ENCODE data around the gene RBPJ. TPM values are rescaled to one million over a fixed set of nuclear protein-coding genes. Genes with fewer than 3 reads are reported as not detected.
A peak's percentile ranks its signal among the peaks of the same experiment; 100 is the strongest.

RBPJ gene
- total RNA-seq, 2 donors from 2014 or later: 71.1 to 78.0 TPM

DNA sequence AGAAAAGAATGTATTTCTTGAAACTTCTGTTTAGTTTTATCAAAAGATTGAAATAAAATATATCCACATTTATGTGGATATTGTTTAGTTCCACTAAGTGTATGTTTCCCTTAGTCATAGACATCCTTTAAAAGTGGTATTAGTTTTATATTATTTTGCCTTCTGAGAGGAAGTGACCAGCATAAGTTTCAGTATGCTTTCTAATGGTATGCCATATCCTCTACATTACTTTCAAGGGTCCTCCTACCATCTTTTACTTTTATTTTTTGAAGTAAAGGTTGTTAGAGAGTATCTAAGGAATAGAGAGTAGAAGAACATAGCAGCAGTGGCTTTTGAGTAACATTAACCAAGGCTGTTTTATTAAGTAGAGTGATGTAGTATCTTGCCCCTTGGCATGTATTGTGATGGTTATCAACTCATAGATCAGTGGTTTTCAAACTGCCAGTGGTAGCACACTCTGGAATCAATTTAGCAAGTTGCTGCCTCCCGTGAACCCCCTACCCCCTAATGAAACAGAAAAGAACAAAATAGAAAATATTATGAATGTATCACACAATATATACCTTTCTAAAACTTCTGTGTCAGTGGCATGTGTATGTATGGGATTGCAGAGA, 44.8 kb downstream of the RBPJ start:
- Histone ChIP-seq H3K4me3 (ENCODE audit: low read length) (no peak overlapping the region), H3K4me1 (ENCODE audit: control insufficient read depth, insufficient read depth, low read length) (peaks cover 11% of the 10 kb centered on the region), H3K9me3 (ENCODE audit: control insufficient read depth, low read length) (no peaks in the 10 kb centered on the region), H3K9ac (ENCODE audit: extremely low read depth, low read length, poor library complexity, severe bottlenecking) (no peak overlapping the region), H3K27ac (ENCODE audit: low read depth, low read length) (no peak overlapping the region), H3K27me3 (ENCODE audit: control insufficient read depth, insufficient read depth, low read length, poor library complexity, severe bottlenecking) (no peaks in the 10 kb centered on the region), H3K36me3 (ENCODE audit: control insufficient read depth, insufficient read depth, low read length) (no peaks in the 10 kb centered on the region)
- no peaks in the 10 kb centered on the region for H3K9me3 Mint-ChIP-seq
- no CpG with 5 or more reads among the region's 1 CpG for WGBS, 2 experiments (ENCODE audit: insufficient coverage in 1 of 2, insufficient read length in 1 of 2)
- no peak overlapping the region for H3K4me3 Mint-ChIP-seq
- peaks cover 2% of the 10 kb centered on the region for H3K36me3 Mint-ChIP-seq (ENCODE audit: low read depth)
- no peak overlapping the region for H3K27ac Mint-ChIP-seq
- no peaks in the 10 kb centered on the region for H3K27me3 Mint-ChIP-seq (ENCODE audit: insufficient read depth)
- TF ChIP-seq, protein P1, sequence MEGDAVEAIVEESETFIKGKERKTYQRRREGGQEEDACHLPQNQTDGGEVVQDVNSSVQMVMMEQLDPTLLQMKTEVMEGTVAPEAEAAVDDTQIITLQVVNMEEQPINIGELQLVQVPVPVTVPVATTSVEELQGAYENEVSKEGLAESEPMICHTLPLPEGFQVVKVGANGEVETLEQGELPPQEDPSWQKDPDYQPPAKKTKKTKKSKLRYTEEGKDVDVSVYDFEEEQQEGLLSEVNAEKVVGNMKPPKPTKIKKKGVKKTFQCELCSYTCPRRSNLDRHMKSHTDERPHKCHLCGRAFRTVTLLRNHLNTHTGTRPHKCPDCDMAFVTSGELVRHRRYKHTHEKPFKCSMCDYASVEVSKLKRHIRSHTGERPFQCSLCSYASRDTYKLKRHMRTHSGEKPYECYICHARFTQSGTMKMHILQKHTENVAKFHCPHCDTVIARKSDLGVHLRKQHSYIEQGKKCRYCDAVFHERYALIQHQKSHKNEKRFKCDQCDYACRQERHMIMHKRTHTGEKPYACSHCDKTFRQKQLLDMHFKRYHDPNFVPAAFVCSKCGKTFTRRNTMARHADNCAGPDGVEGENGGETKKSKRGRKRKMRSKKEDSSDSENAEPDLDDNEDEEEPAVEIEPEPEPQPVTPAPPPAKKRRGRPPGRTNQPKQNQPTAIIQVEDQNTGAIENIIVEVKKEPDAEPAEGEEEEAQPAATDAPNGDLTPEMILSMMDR (conservative IDR thresholded peaks at IDR 0.05): no peak
- peaks cover 30% of the 10 kb centered on the region for H3K4me1 Mint-ChIP-seq
- no peak for DNase-seq

DNA sequence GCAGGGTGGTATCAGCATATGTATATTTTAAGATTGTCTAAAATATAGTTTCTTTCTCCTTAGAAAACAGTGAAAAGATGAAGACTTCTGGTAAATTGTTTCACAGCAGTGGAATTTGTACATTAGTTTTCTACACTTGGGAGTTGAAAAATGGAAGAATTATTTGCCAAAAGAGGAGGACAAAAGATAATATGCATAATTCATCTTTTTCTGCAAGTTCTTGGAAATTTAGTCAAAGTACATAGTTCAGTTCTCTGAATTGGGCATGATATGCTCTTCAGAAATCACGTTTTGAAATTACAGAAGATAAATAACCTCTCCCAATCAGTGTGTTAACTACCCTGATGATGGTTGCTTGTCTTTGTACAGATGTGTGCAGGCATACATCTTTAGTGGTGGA, 47.0 kb downstream of the RBPJ start:
- no peak overlapping the region for H3K27ac Mint-ChIP-seq
- no peak overlapping the region for H3K27ac ChIP-seq (ENCODE audit: low read depth, low read length)
- WGBS, 2 experiments (ENCODE audit: insufficient coverage in 1 of 2, insufficient read length in 1 of 2): 85% methylated on average over 1 of the region's 1 CpG; no CpG with 5 or more reads in 1 of the 2 experiments
- TF ChIP-seq, protein P1 (conservative IDR thresholded peaks at IDR 0.05): no peak
- H3K36me3 ChIP-seq (ENCODE audit: control insufficient read depth, insufficient read depth, low read length): no peaks in the 10 kb centered on the region
- no peak overlapping the region for H3K9ac ChIP-seq (ENCODE audit: extremely low read depth, low read length, poor library complexity, severe bottlenecking)
- H3K4me3 ChIP-seq (ENCODE audit: low read length): no peak overlapping the region
- no peaks in the 10 kb centered on the region for H3K9me3 ChIP-seq (ENCODE audit: control insufficient read depth, low read length)
- H3K9me3 Mint-ChIP-seq: no peaks in the 10 kb centered on the region
- H3K4me3 Mint-ChIP-seq: no peak overlapping the region
- H3K4me1 ChIP-seq (ENCODE audit: control insufficient read depth, insufficient read depth, low read length): peaks cover 19% of the 10 kb centered on the region
- no peaks in the 10 kb centered on the region for H3K27me3 ChIP-seq (ENCODE audit: control insufficient read depth, insufficient read depth, low read length, poor library complexity, severe bottlenecking)
- H3K4me1 Mint-ChIP-seq: peaks cover 37% of the 10 kb centered on the region
- H3K36me3 Mint-ChIP-seq (ENCODE audit: low read depth): peaks cover 2% of the 10 kb centered on the region
- no peaks in the 10 kb centered on the region for H3K27me3 Mint-ChIP-seq (ENCODE audit: insufficient read depth)
- DNase-seq: no peak

DNA sequence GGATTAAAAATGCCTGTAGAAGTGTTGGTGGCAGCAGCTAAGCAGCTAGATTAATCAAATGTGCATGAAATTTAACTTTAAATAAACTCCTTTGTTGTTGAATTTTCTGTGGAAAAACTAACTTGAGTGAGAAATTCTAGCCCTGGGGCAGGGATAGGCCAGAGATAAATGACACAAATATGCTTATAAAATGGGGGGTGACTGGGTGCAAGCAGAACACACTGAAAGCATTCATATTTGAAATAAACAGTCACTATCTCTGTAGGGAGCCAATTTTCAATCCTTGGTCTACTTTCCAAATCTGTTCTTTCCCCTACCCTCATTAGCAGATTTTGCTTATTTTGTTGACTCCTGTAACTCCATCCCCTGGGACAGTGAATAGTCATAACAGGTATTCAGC, 47.9 kb downstream of the RBPJ start:
- Mint-ChIP-seq H3K4me1 (peaks cover 37% of the 10 kb centered on the region), H3K27ac (peak overlapping the region; percentile 67), H3K27me3 (ENCODE audit: insufficient read depth) (no peaks in the 10 kb centered on the region), H3K4me3 (no peak overlapping the region), H3K9me3 (no peaks in the 10 kb centered on the region), H3K36me3 (ENCODE audit: low read depth) (peaks cover 2% of the 10 kb centered on the region)
- H3K27ac ChIP-seq (ENCODE audit: low read depth, low read length): no peak overlapping the region
- peaks cover 19% of the 10 kb centered on the region for H3K4me1 ChIP-seq (ENCODE audit: control insufficient read depth, insufficient read depth, low read length)
- TF ChIP-seq, protein P1 (conservative IDR thresholded peaks at IDR 0.05): no peak
- no peaks in the 10 kb centered on the region for H3K27me3 ChIP-seq (ENCODE audit: control insufficient read depth, insufficient read depth, low read length, poor library complexity, severe bottlenecking)
- H3K36me3 ChIP-seq (ENCODE audit: control insufficient read depth, insufficient read depth, low read length): no peaks in the 10 kb centered on the region
- H3K9me3 ChIP-seq (ENCODE audit: control insufficient read depth, low read length): no peaks in the 10 kb centered on the region
- H3K4me3 ChIP-seq (ENCODE audit: low read length): no peak overlapping the region
- no peak overlapping the region for H3K9ac ChIP-seq (ENCODE audit: extremely low read depth, low read length, poor library complexity, severe bottlenecking)
- no peak for DNase-seq

Measured in endodermal cell (in vitro differentiated cells).